OCI-LY1 (cell line): ENCODE results near the gene ACVR1.

Experiments used
- H2AFZ ChIP-seq: fragments of 200-600 bp; sonication (generic), shearing (Covaris generic); 2 replicates; pipeline ENCODE4 v1.6.0; 2014; ENCODE audit warnings: antibody characterized with exemption, mild to moderate bottlenecking, low read length
- H3F3A ChIP-seq: fragments of 200-600 bp; sonication (generic), shearing (Covaris generic); 2 replicates; pipeline ENCODE4 v1.6.0; 2014; ENCODE audit warnings: mild to moderate bottlenecking, antibody characterized with exemption, low read length, moderate library complexity; ENCODE audit not compliant: insufficient read depth
- H3K27ac ChIP-seq: fragments of 200-600 bp; sonication (generic); 2 replicates; pipeline ENCODE4 v1.5.1; 2014; ENCODE audit warnings: low read length, mixed run types, mild to moderate bottlenecking, low read depth; ENCODE audit not compliant: poor library complexity, severe bottlenecking
- H3K27me3 ChIP-seq: fragments of 200-600 bp; sonication (generic); 2 replicates; pipeline ENCODE4 v1.6.0; 2014; ENCODE audit warnings: antibody characterized with exemption, mild to moderate bottlenecking, low read length, moderate library complexity; ENCODE audit not compliant: insufficient read depth
- H3K36me3 ChIP-seq: fragments of 200-600 bp; sonication (generic); 2 replicates; pipeline ENCODE4 v1.6.1; 2014; ENCODE audit warnings: mild to moderate bottlenecking, antibody characterized with exemption, low read length, moderate library complexity, mixed read lengths; ENCODE audit not compliant: insufficient read depth
- H3K4me1 ChIP-seq: fragments of 200-600 bp; sonication (generic); 2 replicates; pipeline ENCODE4 v1.5.1; 2014; ENCODE audit warnings: mild to moderate bottlenecking, low read length, moderate library complexity; ENCODE audit not compliant: insufficient read depth, severe bottlenecking
- H3K4me2 ChIP-seq: fragments of 200-600 bp; sonication (generic), shearing (Covaris generic); 2 replicates; pipeline ENCODE4 v1.6.1; 2014; ENCODE audit warnings: low read length
- H3K4me3 ChIP-seq: fragments of 200-600 bp; sonication (generic); 2 replicates; pipeline ENCODE4 v1.5.1; 2014; ENCODE audit warnings: low read length, low read depth, mild to moderate bottlenecking, mixed read lengths; ENCODE audit not compliant: poor library complexity, severe bottlenecking
- H3K79me2 ChIP-seq: fragments of 200-600 bp; shearing (Covaris generic); 2 replicates; pipeline ENCODE4 v1.6.1; 2016; ENCODE audit warnings: mixed run types, low read length, mixed read lengths; ENCODE audit not compliant: insufficient read depth
- H3K9ac ChIP-seq: fragments of 200-600 bp; sonication (generic), shearing (Covaris generic); 2 replicates; pipeline ENCODE4 v1.6.1; 2014; ENCODE audit warnings: mild to moderate bottlenecking, low read length, mixed read lengths
- H3K9me2 ChIP-seq: fragments of 200-600 bp; sonication (generic), shearing (Covaris generic); 2 replicates; pipeline ENCODE4 v1.6.1; 2014; ENCODE audit warnings: low read depth, mild to moderate bottlenecking, low read length, mixed read lengths
- H3K9me3 ChIP-seq: fragments of 200-600 bp; shearing (Covaris generic); 2 replicates; pipeline ENCODE4 v1.6.1; 2014; ENCODE audit warnings: low read length, mixed read lengths
- H4K20me1 ChIP-seq: fragments of 200-600 bp; sonication (generic), shearing (Covaris generic); 2 replicates; pipeline ENCODE4 v1.6.0; 2016; ENCODE audit warnings: mild to moderate bottlenecking, low read length; ENCODE audit not compliant: insufficient read depth
- EZH2 ChIP-seq: fragments of 200-600 bp; sonication (generic), shearing (Covaris generic); IDR thresholded peaks from 2 replicates; pipeline ENCODE4 v1.8.0; 2017; ENCODE audit warnings: borderline replicate concordance, mixed run types, mild to moderate bottlenecking, antibody characterized with exemption, low read length, moderate library complexity, mixed read lengths
- TF ChIP-seq, protein P1 (sequence below): fragments of 200-600 bp; sonication (generic), shearing (Covaris generic); IDR thresholded peaks from 2 replicates; pipeline ENCODE4 v1.5.1; 2017; ENCODE audit warnings: mild to moderate bottlenecking, antibody characterized with exemption, low read length, moderate library complexity, mixed read lengths

Gene ACVR1

DNA sequence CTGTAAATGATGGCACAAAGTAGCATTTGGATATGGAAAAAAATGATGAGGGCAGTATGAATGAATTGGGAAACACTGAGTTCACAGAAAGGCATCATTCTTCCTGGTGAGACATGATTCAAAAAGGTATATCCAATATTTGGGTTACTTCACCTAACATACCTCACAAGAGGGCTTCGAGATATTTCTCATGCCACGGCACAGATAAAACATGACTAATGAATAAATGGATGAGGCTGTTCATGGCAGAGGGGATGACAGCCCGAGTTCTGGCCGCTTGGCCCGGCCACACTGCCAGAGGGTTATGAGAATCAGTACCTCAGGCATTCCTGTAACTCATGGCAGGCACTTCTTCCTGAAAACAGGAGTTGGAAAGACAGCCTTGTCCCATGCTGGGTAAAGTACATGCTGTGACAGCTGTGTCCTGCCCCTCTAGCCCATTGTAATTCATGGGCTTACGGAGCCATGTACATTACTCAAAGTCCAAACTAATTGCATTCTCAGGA, 131.5 kb downstream of the ACVR1 start:
- H3K9ac ChIP-seq: no peak overlapping the region

DNA sequence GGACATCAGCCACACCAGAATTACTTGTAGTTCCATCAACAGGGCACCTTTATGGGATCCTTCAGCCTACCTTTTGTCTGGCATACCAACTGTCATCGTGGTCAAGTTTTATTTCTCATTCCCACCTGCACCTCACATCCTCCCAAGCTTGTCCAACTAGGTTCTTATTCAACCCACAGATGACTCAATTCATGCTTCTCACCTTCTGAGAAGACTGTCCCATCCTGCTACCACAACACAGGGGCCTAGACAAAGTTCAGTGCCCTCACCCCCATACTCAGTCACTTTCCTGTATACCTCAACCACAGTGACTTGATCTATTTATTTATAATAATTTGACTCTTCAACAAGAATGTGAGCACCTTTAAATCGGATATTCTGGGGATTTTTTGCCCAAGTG, 133.1 kb downstream of the ACVR1 start:
- Histone ChIP-seq H3K27ac (no peak overlapping the region), H3K79me2 (no peaks in the 10 kb centered on the region), H3K9ac (no peak overlapping the region), H4K20me1 (no peaks in the 10 kb centered on the region), H3K36me3 (no peaks in the 10 kb centered on the region), H3K9me3 (no peaks in the 10 kb centered on the region), H3K4me1 (no peaks in the 10 kb centered on the region), H3K9me2 (no peaks in the 10 kb centered on the region), H3F3A (no peaks in the 10 kb centered on the region), H3K4me3 (no peak overlapping the region), H2AFZ (no peak overlapping the region), H3K27me3 (no peaks in the 10 kb centered on the region; the same call in 1 of the 2 replicates), H3K4me2 (no peak overlapping the region)
- TF ChIP-seq, protein P1, sequence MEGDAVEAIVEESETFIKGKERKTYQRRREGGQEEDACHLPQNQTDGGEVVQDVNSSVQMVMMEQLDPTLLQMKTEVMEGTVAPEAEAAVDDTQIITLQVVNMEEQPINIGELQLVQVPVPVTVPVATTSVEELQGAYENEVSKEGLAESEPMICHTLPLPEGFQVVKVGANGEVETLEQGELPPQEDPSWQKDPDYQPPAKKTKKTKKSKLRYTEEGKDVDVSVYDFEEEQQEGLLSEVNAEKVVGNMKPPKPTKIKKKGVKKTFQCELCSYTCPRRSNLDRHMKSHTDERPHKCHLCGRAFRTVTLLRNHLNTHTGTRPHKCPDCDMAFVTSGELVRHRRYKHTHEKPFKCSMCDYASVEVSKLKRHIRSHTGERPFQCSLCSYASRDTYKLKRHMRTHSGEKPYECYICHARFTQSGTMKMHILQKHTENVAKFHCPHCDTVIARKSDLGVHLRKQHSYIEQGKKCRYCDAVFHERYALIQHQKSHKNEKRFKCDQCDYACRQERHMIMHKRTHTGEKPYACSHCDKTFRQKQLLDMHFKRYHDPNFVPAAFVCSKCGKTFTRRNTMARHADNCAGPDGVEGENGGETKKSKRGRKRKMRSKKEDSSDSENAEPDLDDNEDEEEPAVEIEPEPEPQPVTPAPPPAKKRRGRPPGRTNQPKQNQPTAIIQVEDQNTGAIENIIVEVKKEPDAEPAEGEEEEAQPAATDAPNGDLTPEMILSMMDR: no peak
- no peak for TF ChIP-seq EZH2

More for the DNA sequence above, 131.5 kb downstream of the ACVR1 start:
- Histone ChIP-seq H3F3A (no peaks in the 10 kb centered on the region), H3K9me3 (no peaks in the 10 kb centered on the region), H4K20me1 (no peaks in the 10 kb centered on the region), H3K79me2 (no peaks in the 10 kb centered on the region), H3K9me2 (no peaks in the 10 kb centered on the region), H2AFZ (no peak overlapping the region), H3K4me1 (no peaks in the 10 kb centered on the region), H3K4me3 (no peak overlapping the region), H3K4me2 (no peak overlapping the region), H3K27ac (no peak overlapping the region), H3K27me3 (no peaks in the 10 kb centered on the region), H3K36me3 (no peaks in the 10 kb centered on the region)
- TF ChIP-seq, protein P1: no peak
- TF ChIP-seq EZH2: no peak

GRCh38 chr2:157741819-157742484, 134.2 kb downstream of the ACVR1 start:
- Histone ChIP-seq H3K4me1 (no peaks in the 10 kb centered on the region), H3K27ac (no peak overlapping the region), H3K9me2 (no peaks in the 10 kb centered on the region), H3K36me3 (no peaks in the 10 kb centered on the region), H4K20me1 (no peaks in the 10 kb centered on the region), H3K27me3 (no peaks in the 10 kb centered on the region; the same call in 1 of the 2 replicates), H3K4me2 (no peak overlapping the region), H3K4me3 (no peak overlapping the region), H2AFZ (no peak overlapping the region), H3K9me3 (no peaks in the 10 kb centered on the region), H3F3A (no peaks in the 10 kb centered on the region), H3K9ac (no peak overlapping the region), H3K79me2 (no peaks in the 10 kb centered on the region)
- no peak for TF ChIP-seq EZH2
- TF ChIP-seq, protein P1: no peak; the same call in 1 of the 2 replicates
